Neutrophil (primary cell): ENCODE results near the gene ADAMTS16.
"Not testable (repeated sequence)": the region's sequence is repeated elsewhere in the genome, so short reads cannot be mapped to it uniquely, and the experiment has no call there.

Source experiments
- H3K27ac ChIP-seq: fragments of 200-600 bp; sonication (generic); 2 replicates; pipeline ENCODE4 v1.5.1; 2016; ENCODE audit warnings: mild to moderate bottlenecking, moderate library complexity
- H3K27me3 ChIP-seq: fragments of 200-600 bp; sonication (generic); 2 replicates; pipeline ENCODE4 v1.6.0; 2016; ENCODE audit warnings: mild to moderate bottlenecking
- H3K36me3 ChIP-seq: fragments of 200-600 bp; sonication (generic); 2 replicates; pipeline ENCODE4 v1.5.1; 2017
- H3K4me1 ChIP-seq, 2 experiments: fragments of 200-600 bp in 1 of 2; sonication (generic) in 1 of 2; 1 replicate in 1 of 2; 2 replicates in 1 of 2; pipeline versions ENCODE4 v1.5.1 to v1.6.1; 2013 to 2016; ENCODE audit warnings: low read depth in 1 of 2, low read length in 1 of 2, mild to moderate bottlenecking in 1 of 2, moderate library complexity in 1 of 2; ENCODE audit not compliant: control insufficient read depth in 1 of 2, insufficient read depth in 1 of 2
- H3K4me3 ChIP-seq, 2 experiments: fragments of 200-600 bp in 1 of 2; sonication (generic) in 1 of 2; 1 replicate in 1 of 2; 2 replicates in 1 of 2; pipeline ENCODE4 v1.5.1; 2013 to 2016; ENCODE audit warnings: low read depth in 1 of 2, low read length in 1 of 2, mild to moderate bottlenecking in 1 of 2, moderate library complexity in 1 of 2
- H3K9me3 ChIP-seq: fragments of 200-600 bp; sonication (generic); 2 replicates; pipeline ENCODE4 v1.5.1; 2016
- TF ChIP-seq, protein P1 (sequence below): fragments of 200-600 bp; sonication (generic); IDR thresholded peaks from 2 replicates; pipeline ENCODE4 v1.5.1; 2016; ENCODE audit warnings: antibody characterized with exemption

Gene ADAMTS16

GRCh38 chr5:5128766-5129165 is 11.4 kb upstream of the ADAMTS16 start:
- Histone ChIP-seq H3K4me3 (no peak overlapping the region), H3K27me3 (no peaks in the 10 kb centered on the region), H3K9me3 (no peaks in the 10 kb centered on the region), H3K27ac (no peak overlapping the region), H3K36me3 (no peaks in the 10 kb centered on the region), H3K4me1 (no peaks in the 10 kb centered on the region)
- TF ChIP-seq, protein P1, sequence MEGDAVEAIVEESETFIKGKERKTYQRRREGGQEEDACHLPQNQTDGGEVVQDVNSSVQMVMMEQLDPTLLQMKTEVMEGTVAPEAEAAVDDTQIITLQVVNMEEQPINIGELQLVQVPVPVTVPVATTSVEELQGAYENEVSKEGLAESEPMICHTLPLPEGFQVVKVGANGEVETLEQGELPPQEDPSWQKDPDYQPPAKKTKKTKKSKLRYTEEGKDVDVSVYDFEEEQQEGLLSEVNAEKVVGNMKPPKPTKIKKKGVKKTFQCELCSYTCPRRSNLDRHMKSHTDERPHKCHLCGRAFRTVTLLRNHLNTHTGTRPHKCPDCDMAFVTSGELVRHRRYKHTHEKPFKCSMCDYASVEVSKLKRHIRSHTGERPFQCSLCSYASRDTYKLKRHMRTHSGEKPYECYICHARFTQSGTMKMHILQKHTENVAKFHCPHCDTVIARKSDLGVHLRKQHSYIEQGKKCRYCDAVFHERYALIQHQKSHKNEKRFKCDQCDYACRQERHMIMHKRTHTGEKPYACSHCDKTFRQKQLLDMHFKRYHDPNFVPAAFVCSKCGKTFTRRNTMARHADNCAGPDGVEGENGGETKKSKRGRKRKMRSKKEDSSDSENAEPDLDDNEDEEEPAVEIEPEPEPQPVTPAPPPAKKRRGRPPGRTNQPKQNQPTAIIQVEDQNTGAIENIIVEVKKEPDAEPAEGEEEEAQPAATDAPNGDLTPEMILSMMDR, result no peak

DNA sequence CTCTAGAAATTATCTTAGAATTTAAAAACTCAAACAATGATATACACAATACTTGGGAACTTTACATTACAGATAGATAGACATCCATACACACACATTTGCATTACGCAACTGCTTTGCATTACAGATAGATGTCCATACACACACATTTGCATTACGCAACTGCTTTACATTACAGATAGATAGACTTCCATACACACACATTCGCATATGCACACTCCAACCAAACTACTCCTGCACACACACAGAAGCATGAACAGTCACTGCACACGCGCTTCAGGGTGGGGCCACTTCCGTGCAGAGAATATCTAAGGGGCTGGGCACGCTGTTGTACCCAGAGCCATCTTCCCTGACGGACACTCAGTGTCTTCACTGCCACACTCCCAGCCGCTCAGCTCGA is 7.9 kb upstream of the ADAMTS16 start:
- no peaks in the 10 kb centered on the region for H3K4me1 ChIP-seq
- TF ChIP-seq, protein P1, result no peak
- no peaks in the 10 kb centered on the region for H3K9me3 ChIP-seq
- H3K4me3 ChIP-seq, result no peak overlapping the region
- no peak overlapping the region for H3K27ac ChIP-seq
- H3K27me3 ChIP-seq, result no peaks in the 10 kb centered on the region
- H3K36me3 ChIP-seq, result no peaks in the 10 kb centered on the region

DNA sequence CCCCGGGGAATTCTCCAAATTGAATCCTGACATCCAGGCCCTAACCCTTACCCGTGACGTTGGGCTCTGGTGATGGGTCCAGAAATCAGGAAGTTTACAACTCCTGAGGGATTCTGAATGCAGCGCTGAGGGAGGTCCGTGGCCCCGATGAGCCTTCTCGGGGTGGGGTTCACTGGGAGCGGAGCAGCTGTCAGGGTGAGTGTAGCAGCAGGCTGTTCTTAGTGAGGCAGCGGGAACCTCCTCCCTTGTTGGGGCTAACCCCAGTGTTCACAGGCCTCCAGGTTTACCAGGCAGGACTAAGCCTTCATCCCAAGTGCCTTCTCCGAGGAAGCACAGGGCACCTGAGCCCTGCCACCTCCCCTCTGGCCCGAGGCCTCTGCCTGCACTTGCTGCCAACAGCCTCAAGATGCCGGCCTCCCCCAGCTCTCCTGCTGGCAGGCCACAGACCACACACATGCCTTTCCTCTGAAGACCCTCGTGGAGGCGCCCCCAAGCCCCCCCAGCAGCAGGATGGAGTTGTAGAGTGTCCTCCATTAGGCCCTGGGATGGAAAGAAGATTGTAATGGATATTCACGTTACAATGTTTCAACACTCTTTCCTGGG is 7.3 kb upstream of the ADAMTS16 start:
- TF ChIP-seq, protein P1, result no peak
- Histone ChIP-seq H3K9me3 (no peaks in the 10 kb centered on the region), H3K4me3 (no peak overlapping the region), H3K27me3 (no peaks in the 10 kb centered on the region), H3K4me1 (no peaks in the 10 kb centered on the region), H3K27ac (no peak overlapping the region), H3K36me3 (no peaks in the 10 kb centered on the region)

DNA sequence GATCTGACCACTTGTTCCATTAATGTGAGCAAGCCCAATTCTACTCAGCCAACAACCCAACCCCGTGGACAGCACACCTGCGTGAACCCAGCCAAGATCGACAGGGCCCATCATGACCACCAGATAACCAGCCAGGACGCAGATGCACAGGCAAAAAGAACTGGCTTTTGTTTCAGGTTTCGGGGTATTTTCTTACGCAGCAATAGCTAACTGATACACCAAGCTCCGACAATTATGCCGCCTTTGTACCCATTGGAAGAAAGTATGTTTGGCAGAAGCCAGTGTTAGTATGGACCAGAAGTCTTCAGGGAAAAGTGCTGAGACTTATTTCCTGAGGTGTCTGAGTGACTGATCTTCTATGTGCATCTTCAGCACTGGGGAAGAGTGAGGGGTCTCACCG is 6.0 kb upstream of the ADAMTS16 start:
- no peaks in the 10 kb centered on the region for H3K4me1 ChIP-seq
- TF ChIP-seq, protein P1, result no peak
- H3K27ac ChIP-seq, result no peak overlapping the region
- H3K36me3 ChIP-seq, result no peaks in the 10 kb centered on the region
- H3K27me3 ChIP-seq, result peaks cover 4% of the 10 kb centered on the region
- no peak overlapping the region for H3K4me3 ChIP-seq
- no peaks in the 10 kb centered on the region for H3K9me3 ChIP-seq

- Histone ChIP-seq H3K27ac (no peak overlapping the region), H3K9me3 (no peaks in the 10 kb centered on the region), H3K4me3 (no peak overlapping the region), H3K36me3 (no peaks in the 10 kb centered on the region), H3K4me1 (no peaks in the 10 kb centered on the region), H3K27me3 (peaks cover 24% of the 10 kb centered on the region)
- TF ChIP-seq, protein P1, result no peak
Measured at GRCh38 chr5:5135957-5136676, 4.0 kb upstream of the ADAMTS16 start.

DNA sequence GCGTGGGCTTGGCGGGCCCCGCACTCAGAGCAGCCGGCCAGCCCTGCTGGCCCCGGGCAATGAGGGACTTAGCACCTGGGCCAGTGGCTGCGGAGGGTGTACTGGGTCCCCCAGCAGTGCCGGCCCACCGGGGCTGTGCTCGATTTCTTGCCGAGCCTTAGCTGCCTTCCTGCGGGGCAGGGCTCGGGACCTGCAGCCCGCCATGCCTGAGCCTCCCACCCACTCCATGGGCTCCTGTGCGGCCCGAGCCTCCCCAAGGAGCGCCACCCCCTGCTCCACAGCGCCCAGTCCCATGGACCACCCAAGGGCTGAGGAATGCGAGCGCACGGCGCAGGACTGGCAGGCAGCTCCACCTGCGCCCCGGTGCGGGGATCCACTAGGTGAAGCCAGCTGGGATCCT is 2.3 kb upstream of the ADAMTS16 start:
- not testable (repeated sequence) for H3K4me1 ChIP-seq, H3K27ac ChIP-seq, H3K9me3 ChIP-seq, H3K36me3 ChIP-seq, H3K4me3 ChIP-seq
- H3K27me3 ChIP-seq, result peaks cover 36% of the 10 kb centered on the region
